ENCODE data around the gene ARL6IP1. TPM values are rescaled to one million over a fixed set of nuclear protein-coding genes. Genes with fewer than 3 reads are reported as not detected.

The ARL6IP1 gene
- total RNA-seq, 1 donor from 2014 or later, result 22.5 TPM

DNA sequence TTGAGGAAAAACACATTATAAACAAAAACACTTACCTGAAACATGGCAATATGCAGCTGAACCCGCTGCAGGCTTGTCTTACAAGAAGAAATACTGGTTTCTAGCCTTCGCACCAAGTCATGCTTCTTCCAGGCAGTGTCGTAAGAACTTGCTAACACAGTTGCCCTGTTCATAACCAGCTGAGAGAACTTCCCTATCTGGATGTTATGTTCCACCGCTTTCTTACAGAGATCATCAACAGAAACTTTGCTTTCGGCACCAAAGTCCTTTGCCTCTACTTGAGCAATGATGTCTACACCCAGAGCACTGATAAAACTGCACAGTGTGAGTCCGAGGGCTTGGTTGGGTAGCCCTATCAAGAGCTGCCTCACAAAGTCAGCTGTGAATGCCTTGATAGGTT is 27.9 kb upstream of the ARL6IP1 start:
- intact Hi-C loops (cut with micrococcal nuclease), result no loop called here
- no peak for DNase-seq
- no peaks in the 10 kb centered on the region for H3K9me3 ChIP-seq (replicated peaks)

DNA sequence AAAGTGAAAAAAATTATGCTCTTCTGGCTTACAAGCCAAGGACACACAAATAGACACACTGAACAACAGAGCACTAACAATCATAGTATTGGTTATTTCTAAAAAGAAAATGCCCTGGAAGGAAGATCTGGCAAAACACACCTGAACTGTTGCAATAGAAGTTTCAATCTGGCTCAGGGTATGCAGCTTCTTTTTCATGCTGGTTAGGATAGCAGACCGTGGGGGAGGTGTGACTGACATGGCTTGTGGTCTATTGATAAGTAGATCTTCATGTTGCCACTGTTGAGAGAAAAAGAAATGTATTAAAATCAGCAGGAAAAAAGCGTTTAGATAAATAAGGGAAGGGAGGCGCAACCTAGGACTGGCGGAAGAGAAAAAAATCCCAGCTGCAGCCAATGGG is 26.5 kb upstream of the ARL6IP1 start:
- Histone ChIP-seq H3K4me3 (no peak overlapping the region), H3K9me3 (replicated peaks) (no peaks in the 10 kb centered on the region), H3K27ac (replicated peaks) (no peak overlapping the region), H3K4me1 (no peaks in the 10 kb centered on the region), H3K27me3 (ENCODE audit: low read depth) (no peaks in the 10 kb centered on the region), H3K36me3 (peaks cover 60% of the 10 kb centered on the region)
- TF ChIP-seq, protein P1, sequence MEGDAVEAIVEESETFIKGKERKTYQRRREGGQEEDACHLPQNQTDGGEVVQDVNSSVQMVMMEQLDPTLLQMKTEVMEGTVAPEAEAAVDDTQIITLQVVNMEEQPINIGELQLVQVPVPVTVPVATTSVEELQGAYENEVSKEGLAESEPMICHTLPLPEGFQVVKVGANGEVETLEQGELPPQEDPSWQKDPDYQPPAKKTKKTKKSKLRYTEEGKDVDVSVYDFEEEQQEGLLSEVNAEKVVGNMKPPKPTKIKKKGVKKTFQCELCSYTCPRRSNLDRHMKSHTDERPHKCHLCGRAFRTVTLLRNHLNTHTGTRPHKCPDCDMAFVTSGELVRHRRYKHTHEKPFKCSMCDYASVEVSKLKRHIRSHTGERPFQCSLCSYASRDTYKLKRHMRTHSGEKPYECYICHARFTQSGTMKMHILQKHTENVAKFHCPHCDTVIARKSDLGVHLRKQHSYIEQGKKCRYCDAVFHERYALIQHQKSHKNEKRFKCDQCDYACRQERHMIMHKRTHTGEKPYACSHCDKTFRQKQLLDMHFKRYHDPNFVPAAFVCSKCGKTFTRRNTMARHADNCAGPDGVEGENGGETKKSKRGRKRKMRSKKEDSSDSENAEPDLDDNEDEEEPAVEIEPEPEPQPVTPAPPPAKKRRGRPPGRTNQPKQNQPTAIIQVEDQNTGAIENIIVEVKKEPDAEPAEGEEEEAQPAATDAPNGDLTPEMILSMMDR (IDR thresholded peaks at IDR 0.05; ENCODE audit: borderline replicate concordance), result no peak
- DNase-seq, result no peak
- intact Hi-C loops (cut with micrococcal nuclease), result no loop called here

More for the DNA sequence above, 27.9 kb upstream of the ARL6IP1 start:
- H3K27ac ChIP-seq (replicated peaks), result no peak overlapping the region
- TF ChIP-seq, protein P1 (IDR thresholded peaks at IDR 0.05; ENCODE audit: borderline replicate concordance), result no peak
- no peaks in the 10 kb centered on the region for H3K27me3 ChIP-seq (ENCODE audit: low read depth)
- H3K36me3 ChIP-seq, result peaks cover 73% of the 10 kb centered on the region
- H3K4me3 ChIP-seq, result no peak overlapping the region
- H3K4me1 ChIP-seq, result no peaks in the 10 kb centered on the region

DNA sequence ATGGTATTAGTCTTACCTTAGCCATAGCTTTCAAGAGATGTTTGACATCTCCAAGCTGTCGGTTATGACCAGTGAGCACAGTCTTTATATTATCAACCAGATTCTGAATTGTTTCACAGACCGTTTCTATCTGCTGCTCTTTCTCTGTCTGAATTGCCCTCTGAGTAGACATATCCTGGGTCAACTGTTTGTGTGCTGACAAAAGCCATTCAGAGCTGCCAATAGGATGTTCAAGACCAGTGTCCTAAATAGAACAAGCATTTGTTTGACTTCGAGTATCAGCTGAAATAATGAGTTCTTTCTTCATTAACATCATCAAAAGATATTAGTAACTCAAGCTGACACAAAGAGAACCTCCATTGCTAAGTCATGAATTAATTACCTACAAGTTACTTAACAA is 14.9 kb upstream of the ARL6IP1 start:
- Histone ChIP-seq H3K4me3 (no peak overlapping the region), H3K4me1 (no peaks in the 10 kb centered on the region), H3K9me3 (replicated peaks) (no peaks in the 10 kb centered on the region), H3K36me3 (peaks cover 89% of the 10 kb centered on the region), H3K27me3 (ENCODE audit: low read depth) (no peaks in the 10 kb centered on the region), H3K27ac (replicated peaks) (no peak overlapping the region)
- TF ChIP-seq, protein P1 (IDR thresholded peaks at IDR 0.05; ENCODE audit: borderline replicate concordance), result no peak
- no peak for DNase-seq
- intact Hi-C loops (cut with micrococcal nuclease), result no loop called here

DNA sequence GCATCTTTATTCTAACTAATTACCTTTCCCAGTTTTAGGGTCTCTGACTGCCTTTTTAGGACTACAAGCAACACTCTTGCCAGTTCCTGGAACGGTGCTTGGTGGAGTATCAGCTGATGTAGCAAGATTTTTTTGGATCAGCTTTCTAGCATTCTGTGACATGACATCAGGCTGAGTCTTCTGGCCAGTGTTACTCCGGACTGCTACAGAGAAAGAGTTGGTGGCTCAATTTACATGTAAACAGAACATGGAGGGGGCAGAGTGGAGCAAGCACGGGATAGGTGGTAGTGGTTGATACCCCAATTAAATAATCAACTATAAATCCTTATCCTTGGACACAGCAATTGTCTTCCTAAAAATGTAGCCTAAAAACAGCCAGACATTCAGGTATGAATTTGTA is 10.6 kb upstream of the ARL6IP1 start:
- H3K4me3 ChIP-seq, result no peak overlapping the region

DNA sequence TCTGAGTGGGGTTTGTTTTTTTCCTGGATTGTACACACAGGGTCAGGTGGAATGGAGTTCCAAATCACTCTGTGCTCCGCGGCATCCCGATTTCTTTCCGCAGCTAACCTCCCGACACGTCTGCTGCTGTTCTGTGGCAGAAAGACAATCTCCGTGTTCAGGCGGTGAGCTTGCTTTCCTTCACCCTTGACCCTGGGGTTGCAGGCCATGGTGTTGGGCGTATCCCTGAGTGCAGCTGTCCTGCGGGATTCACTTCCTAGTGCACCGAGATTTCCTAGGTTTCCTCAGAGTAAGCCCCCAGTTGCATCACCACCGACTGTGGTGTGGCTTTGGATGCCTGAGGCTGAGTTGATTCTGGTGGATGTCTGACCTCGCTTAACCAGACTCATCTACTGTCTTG is 7.8 kb upstream of the ARL6IP1 start:
- Histone ChIP-seq H3K4me3 (no peak overlapping the region), H3K4me1 (peaks cover 11% of the 10 kb centered on the region), H3K36me3 (peaks cover 70% of the 10 kb centered on the region), H3K27ac (replicated peaks) (no peak overlapping the region), H3K27me3 (ENCODE audit: low read depth) (no peaks in the 10 kb centered on the region), H3K9me3 (replicated peaks) (no peaks in the 10 kb centered on the region)
- TF ChIP-seq, protein P1 (IDR thresholded peaks at IDR 0.05; ENCODE audit: borderline replicate concordance), result no peak
- intact Hi-C loops (cut with micrococcal nuclease), result no loop called here
- DNase-seq, result no peak

More for the DNA sequence above, 10.6 kb upstream of the ARL6IP1 start:
- H3K36me3 ChIP-seq, result peaks cover 93% of the 10 kb centered on the region
- H3K27me3 ChIP-seq (ENCODE audit: low read depth), result no peaks in the 10 kb centered on the region
- no peaks in the 10 kb centered on the region for H3K9me3 ChIP-seq (replicated peaks)
- intact Hi-C loops (cut with micrococcal nuclease), result no loop called here
- TF ChIP-seq, protein P1 (IDR thresholded peaks at IDR 0.05; ENCODE audit: borderline replicate concordance), result no peak
- H3K4me1 ChIP-seq, result no peaks in the 10 kb centered on the region
- H3K27ac ChIP-seq (replicated peaks), result no peak overlapping the region
- no peak for DNase-seq

Data from left ventricle myocardium inferior (tissue), 1 donor.